GM19455 (cell line): Measurements from ENCODE around the gene LIF.
"Not testable (repeated sequence)": the region's sequence is repeated elsewhere in the genome, so short reads cannot be mapped to it uniquely, and the experiment has no call there.

ENCODE experiments used
- ATAC-seq: cut with Tn5 transposase; IDR thresholded peaks from one replicate; pipeline ENCODE4 v1.9.1; 2021; ENCODE audit not compliant: unreplicated experiment

LIF gene

DNA sequence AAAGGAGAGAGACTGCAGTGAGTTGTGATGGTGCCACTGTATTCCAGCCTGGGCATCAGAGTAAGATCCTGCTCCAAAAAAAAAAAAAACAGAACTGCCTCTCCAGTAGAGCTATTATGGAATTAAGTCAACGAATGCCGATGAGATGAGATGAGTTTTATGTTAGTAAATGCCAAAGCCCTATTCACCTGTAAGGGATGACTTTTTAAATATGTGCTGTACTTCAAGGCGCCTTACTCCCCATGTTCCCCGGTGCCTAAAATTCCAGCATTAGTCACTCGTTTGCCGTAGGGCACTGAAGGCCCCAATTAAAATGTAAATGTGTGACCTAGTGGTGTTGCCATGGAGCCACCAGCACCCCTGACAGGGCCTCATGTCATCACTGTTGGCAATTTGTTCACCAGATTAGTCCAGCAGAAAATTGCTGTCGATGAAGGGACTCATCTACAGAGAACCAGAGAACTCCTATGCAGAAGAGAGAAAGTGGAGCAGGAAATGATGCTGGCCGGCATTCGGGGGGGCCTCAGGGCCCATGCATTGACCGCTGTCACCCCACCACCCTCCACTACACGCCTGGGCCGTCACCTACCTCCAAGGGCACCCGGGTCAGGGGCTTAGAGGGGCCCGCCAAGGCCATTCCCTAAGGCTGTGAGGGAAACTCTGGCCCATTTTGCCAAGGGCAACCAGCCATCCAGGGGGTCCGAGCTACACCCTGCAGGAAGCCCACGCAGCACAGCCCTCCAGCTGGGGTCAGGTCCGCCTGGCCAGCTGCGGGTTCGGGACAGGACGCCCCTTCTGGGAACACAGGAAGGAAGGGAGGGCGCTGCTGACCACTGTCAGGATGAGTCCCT, 17.8 kb downstream of the LIF start:
- no peak for ATAC-seq

DNA sequence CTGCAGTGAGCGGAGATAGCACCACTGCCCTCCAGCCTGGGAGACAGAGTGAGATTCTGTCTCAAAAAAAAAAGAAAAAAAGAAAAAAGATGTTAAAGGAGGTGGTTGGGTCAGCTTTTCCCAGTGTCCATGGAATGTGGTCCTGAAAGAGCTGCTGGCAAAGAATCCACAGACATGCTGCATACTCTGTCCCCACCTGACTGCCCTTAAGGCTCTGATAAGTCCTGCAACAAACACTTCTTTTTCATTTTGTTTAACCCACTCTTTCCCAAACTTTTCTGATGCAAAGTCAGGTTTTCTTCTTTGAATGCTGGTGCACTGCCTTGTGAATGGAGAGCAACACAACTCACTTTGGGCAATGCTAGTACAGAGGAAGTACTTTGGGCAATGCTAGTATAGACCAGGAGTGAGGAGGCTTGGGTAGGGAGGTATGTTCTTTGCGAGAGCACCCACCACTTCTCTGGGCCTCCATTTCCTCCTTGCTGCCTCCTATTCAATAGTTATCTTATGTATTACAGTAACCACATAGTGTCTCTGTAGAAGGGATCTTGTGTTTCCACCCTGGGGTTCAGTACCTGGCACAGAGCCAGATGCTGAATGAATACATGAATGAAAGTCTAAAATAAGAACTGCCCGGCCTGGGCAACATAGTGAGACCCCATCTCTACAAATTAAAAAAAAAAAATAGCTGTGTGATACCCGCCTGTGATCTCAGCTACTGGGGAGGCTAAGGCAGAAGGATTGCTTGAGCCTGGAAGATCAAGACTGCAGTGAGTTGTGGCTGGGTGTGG, 18.9 kb downstream of the LIF start:
- no peak for ATAC-seq

DNA sequence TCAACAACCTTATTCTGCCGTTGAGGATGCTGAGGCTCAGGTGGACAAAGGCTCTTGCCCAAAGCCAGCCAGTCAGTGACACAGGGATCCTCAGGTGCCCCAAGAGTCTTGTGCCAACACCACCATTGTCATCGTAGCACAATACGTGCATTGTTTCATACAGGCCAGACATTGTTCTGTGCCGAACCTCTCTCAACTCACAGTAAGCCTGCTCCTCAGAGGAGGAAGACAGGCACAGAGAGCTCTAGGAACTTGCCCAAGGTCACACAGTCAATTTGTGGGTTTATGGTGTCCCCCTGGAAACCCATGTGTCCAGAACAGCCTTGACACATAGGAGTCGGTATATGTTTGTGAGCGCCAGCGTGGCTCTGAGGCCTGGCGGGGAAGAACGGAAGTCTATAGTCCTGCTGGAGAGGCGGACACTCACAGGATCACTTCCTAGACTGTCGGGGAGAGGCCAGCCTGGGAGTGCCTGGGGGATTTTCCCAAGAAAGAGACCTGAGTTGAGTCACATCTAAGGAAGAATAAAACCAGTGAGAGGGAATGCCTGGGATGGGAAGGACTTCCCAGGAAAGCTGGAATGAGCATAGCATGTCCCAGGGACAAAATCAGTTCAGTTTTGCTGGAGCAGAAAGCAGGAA, 20.2 kb downstream of the LIF start:
- no peak for ATAC-seq

DNA sequence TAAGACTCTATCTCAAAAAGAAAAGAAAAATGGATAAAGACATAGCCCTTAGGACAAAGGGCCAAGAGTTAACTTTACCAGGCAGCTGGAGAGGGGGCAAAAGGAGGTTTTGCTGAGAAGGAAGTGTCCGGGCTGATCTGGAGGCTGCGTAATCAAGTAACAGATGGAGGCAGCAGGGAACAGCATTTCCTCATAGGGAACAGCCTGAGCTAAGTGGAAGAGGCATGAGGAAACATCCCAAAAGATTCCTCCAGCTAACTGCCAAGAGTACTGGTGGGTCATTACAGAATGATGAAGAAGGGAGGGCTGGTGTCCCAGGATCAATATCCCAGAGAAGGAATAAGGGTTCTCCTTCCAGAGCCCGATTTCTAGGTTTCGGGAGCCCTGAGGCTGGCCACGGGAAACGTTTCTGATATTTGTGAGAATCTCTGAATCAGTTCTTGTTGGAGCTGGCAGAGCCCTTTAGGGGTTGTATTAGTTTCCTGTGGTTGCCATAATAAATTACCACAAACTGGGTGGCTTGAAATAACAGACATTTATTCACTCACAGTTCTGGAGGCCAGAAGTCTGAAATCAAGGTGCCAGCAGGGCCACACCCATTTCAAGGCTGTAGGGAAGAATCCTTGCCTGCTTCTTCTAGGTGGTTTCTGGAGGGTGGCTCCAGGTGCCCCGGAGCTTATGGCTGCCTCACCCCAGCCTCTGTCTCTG, 21.2 kb downstream of the LIF start:
- no peak for ATAC-seq

DNA sequence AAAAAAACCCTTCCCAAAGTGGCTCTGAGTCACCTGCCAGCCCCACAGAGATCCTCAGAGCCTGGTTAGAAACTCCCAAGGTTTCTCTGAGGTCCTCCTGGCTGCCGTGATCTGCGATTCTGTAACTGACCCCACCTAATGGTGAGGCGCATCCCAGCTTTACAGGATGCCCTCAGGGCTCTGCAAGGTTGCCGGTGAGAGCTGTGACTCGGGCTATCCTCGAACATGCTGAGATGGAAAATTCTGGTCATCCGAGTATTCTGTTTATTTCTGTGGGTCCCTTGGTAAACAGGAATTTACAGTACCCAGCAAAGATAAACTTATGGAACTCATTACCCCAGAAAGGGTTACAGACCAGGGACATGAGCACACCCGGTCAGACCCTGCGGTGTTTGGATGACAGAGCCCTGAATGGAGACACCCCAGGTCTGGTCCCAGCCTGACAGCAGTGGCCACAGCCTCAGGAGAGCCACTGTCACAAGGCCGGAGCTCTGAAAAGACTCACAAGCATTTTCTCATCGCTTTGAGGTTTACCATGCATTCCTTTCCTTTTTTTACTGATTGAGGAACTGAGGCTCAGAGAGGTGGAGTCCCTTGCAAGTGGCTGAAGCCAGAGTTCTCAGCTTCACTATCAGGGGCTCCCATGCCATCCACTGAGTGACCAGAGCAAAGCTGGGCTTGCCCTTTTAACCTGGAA, 22.2 kb downstream of the LIF start:
- ATAC-seq, result no peak

DNA sequence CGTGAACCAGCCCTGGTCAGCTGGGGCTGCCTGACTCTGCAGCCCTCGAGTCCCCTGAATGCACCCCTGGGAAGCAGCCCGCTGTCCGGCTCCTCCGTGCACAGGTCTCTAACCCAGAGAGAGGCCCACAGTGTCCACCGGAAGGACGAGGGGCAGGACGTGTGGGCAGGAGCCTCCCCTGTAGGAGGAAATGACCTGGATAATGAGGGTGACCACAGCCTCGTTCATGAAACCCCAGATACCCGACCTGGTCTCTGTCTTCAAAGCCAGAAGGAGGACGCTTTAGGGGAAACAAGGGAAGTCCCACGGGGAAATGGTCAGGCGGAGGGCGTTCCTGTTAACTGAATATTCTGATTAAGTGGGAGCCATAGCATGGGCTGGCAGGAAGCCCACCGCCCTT, 23.3 kb downstream of the LIF start:
- no peak for ATAC-seq

DNA sequence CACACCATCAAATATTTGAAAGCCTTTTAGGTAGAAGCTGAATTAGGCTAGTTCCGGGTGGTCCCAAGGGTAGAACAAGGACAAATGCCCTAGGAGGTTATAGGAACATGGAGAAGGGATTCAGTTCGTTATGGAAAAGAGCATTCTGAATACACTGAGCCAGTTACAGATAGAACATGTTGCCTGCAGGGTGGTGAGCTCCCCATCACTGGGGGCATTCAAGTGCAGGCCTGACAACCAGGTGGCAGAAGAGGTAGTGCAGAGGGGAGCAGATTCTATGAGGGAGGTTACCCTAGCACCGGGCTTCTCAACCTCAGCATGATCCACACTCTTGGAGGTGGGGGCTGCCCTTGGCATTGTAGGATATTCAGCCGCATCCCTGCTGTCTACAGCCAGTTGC, 24.2 kb downstream of the LIF start:
- no peak for ATAC-seq

DNA sequence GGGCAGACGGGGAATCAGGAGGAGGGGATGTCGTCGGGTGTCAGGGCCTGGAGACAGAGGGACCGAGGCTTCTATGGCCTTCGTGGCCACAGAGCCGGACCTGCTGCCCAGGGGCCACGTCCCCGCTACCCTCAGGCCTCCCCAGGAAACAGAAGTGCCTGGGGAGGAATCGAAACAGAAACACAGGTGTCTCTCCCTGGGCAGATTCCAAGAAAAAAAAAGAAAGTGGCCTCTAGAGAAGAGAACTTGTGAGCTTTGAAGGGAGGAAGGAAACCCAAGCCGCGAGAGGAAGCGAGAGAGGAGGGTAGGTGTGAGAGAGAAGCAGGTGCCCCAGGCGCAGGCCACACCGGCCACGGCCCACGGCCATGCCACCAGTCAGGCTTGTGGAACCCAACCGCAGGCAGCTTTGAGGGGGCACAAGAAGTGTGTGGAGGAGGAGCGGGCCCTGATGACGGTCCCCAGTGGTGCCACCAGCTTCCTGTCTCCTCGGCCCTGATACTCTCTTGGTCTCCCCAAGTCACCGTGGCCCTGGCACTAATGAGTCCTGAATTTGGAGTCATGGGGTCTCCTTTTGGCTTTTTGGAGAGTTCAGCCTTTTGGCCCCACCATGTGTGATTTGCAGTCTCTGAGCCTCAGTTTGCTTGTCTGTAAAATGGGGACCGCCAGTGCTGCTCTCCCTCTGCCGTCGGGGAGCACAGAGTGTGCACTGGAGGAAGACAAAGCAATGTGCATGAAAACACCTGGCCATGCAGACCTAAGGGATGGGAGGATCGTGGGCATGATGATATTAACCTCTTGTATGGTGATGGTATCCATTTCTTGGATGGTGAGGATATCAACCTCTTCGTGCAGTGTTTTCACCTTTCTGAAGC, 25.2 kb downstream of the LIF start:
- ATAC-seq, result no peak

DNA sequence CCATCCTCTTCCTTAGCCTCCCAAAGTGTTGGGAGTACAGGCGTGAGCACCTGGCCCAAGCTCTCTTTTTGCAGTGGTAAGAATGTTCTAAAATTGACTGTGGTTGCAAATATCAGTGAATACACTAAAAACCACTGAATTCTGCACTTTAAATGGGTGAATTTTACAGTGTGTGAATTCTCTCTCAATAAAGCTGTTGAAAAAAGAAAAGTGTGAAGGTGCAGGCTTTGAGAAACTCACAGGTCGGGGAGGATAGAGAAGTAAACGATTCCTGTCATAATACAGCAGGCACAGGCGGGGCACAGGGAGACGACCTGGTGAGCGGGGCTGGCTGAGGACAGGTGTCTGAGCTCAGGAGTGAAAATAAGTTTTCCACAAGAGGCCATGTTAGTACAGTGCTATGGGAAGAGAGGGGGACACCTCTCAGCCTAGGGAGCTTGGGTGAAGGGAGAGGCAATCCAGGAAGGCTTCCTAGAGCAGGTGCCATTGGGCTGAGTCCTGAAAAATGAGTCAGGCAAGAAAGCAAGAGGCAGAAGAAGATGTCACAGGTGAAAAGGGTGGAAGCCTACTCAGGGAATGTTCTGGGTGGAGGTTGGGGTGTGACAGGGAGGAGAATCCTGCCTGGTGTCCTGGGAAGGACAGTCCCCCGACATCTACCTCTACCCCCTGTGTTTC, 26.1 kb downstream of the LIF start:
- no peak for ATAC-seq

DNA sequence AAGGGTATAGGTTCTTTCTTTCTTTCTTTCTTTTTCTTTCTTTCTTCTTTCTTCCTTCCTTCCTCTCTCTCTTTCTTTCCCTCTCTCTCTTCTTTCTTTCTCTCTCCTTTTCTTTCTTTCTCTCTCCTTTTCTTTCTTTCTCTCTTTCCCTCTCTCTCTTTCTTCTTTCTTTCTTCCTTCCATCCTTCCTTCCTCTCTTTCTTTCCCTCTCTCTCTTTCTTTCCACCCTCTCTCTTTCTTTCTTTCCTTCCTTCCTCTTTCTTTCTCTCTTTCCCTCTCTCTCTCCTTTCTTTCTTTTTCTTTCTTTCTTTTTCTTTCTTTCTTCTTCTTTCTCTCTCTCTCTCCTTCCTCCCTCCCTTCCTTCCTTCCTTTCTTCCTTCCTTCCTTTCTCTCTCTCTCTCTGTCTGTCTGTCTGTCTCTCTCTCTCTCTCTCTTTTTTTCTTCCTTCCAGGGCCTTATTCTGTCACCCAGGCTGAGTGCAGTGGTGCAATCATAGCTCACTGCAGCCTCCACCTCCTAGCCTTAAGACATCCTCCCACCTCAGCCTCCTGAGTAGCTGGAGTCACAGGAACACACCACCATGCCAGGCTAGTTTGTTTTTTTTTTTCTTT, 26.8 kb downstream of the LIF start:
- ATAC-seq, result no peak

DNA sequence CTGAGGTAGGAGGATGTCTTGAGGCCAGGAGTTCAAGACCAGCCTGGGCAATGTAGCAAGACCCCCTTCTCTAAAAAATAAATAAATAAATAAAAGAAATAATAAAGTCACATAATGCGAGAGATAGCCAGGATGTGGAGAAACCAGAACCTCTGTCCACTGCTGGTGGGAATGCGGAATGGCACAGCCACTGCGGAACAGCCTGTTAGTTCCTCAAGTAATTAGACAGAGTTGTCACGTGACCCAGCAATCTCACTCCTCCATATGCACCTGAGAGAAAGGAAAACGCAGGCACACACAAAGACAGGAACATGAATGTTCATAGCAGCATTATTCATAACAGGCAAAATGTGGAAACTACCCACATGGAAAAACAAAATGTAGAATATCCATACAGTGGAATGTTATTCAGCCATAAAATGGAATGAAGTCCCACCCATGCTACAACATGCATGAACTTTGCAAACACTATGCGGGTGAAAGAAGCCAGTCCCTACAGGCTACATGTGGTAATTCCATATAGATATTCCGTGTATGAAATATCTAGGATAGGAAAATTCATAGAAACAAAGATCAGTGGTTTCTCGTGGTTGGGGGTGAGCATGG, 27.4 kb downstream of the LIF start:
- ATAC-seq, result no peak

DNA sequence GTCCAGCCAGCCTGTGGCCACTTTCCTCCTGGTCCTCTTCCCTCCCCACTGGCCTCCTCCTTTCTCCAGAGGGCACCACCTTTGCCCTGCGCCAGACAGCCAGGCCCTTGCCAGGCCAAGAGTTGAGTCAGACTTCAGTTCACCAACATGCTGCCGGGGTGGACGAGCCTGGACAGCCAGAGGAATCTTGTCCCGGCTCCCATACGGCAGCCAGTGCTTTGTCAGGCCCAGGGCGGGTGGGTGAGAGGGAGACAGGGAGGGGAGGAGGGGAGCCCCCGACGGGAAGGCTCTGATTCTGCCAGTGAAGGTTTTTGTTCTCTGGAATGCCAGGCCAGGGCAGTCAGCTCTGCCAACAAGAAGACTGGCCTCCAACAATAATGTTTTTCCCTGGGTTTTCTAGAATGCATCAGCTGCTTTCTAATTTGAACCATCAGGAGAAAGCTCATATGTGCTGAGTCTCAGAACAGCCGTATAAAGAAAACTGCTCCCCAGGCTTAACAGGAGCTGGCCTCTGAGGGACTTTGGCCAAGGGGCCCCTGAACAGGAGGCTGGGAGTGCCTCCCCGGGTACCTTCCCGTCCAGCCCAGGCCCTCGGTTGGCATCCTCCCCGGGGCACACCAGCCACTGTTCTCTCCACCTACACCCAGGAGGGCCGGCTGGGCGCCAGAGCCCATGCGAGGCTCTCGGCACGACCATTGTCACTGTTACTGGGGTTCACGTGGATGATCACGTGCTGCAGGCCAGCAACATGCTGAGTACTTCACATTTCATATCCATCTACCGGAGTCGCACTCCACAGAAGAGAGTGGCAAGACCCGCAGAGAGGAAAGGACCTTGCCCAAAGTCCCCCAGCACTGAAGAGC, 28.6 kb downstream of the LIF start:
- no peak for ATAC-seq

DNA sequence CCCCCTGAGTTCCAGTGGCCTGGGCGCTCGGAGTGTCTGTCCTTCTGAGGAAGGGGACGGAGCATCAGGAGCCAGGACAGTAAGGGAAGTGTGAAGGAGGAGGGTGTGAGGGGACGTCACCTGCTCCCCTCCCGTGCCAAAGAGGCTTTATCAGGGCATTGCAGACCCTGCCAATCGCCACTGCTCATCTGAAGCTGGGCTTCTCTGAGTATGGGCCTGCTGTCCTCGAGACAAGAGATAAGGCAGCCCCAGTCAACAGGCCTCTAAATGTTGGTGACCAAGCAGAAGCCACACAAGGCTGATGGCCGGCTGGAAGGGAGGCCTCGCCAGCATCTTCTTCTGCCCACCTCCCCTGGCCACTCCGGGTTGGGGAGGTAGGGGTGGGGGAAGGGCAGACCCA, 29.8 kb downstream of the LIF start:
- ATAC-seq, result no peak

DNA sequence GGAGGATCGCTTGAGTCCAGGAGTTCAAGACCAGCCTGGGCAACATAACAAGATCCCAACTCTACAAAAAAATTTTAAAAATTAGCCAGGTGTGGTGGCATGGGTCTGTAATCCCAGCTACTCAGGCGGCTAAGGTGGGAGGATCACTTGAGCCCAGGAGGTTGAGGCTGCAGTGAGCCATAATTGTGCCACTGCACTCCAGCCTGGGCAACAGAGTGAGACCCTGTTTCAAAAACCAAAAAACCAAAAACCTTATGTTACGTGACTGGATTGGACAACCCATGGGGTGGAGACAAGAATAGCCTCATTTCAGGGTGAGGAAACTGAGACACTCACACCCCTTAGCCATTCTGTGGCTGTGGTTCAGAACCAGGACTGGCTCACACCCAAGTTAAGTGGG, 30.3 kb downstream of the LIF start:
- not testable (repeated sequence) for ATAC-seq

DNA sequence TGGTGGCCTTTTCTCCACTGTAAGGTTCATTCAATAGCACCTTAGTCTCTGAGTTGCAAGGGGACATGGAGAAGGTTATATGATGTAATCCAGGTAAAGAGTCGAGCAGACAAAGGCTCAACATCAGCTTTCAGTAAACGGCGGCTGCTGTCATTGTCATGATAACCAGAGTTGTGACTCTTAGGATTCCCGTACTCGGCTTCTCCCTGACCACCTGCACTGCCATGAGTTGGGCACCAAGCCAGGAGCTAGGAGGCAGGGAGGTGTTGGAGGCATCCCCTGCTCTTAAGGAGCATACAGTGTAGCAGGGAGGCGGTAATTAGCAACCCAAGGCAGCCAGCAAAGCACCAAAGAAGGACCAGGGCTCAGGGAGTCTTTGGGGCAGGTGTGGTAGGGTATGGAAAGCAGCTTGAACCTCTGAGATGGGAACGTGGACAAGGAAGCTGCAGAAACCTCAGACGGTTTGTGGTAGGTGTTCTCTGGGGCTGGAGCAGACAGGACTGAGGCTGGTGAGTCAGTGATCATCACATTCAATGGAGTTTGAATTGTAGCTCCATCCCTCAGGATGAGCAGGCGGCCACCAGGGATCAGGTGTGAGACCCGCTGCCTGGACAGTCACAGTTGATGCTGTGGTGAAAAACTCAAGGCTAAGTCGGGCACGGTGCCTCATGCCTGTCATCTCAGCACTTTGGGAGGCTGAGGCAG, 31.7 kb downstream of the LIF start:
- ATAC-seq, result no peak

DNA sequence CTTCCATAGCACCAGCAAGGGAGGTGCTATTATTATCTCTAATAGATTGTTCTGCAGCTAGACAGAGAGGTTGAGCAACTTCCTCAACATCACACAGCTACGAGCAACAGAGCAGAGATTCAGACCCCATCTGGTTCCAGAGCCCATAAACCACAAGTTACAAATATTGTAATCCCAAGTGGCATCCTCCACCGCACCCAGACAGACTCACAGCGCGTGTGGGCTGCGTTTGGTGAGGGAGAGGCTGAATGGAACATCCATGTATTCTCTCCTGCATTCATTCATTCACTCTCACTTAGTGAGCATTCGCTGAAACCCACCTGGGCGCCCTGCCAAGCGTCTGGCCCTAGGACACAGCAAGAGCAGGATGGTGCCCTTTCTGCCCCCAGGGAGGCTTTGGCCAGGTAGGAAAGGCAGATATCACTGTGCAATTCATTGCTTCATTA, 33.5 kb downstream of the LIF start:
- ATAC-seq, result no peak
